Measurements from ENCODE around the gene KCNJ10.

Gene KCNJ10

DNA sequence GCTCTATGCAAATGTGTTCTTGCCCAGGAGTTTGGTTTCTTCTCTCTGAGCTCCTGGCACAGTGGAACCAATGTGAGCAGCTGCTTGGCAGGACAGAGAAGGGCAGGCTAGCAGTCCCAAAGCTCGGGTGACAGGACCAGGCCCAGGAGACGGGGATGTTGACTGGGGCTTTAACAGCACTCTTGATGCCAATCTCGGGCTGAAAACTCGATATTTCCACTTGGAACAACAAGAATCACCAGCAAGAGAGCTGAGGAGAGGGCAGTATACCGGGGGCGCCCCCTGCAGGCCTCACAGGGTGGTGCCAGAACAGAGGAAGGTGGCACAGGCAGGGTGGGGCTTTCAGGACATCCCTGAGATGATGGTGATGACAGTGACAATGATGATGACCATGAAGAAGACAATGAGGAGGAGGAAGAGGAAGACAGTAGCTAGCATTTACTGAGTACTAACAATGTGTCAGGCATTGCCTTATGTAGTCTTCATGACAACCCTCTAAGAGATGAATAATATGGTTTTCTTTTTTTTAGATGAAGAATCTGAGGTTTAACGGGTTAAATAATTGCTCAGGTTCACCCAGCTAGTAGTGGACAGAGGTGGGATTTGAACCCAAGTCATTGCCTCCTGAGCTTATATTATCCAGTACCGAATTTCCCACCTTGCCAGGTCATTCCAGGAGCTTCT, 8.7 kb upstream of the KCNJ10 start:
- Histone ChIP-seq H3K4me3 (ENCODE audit: low read depth, low read length) (no peak overlapping the region), H3K4me1 (ENCODE audit: control insufficient read depth, insufficient read depth, low read length) (no peaks in the 10 kb centered on the region), H3K27me3 (ENCODE audit: control insufficient read depth, insufficient read depth, low read length) (peaks cover 48% of the 10 kb centered on the region)

GRCh38 chr1:160077486-160077885, 7.5 kb upstream of the KCNJ10 start:
- no peak overlapping the region for H3K9ac ChIP-seq (ENCODE audit: low read depth, low read length)
- no peaks in the 10 kb centered on the region for H3K36me3 ChIP-seq (ENCODE audit: control insufficient read depth, insufficient read depth, low read length)
- H3K9me3 ChIP-seq (ENCODE audit: control insufficient read depth, insufficient read depth, low read length): no peaks in the 10 kb centered on the region
- H3K4me3 ChIP-seq (ENCODE audit: low read depth, low read length): no peak overlapping the region
- H3K27me3 ChIP-seq (ENCODE audit: control insufficient read depth, insufficient read depth, low read length): peaks cover 43% of the 10 kb centered on the region
- no peaks in the 10 kb centered on the region for H3K4me1 ChIP-seq (ENCODE audit: control insufficient read depth, insufficient read depth, low read length)

More for the DNA sequence above, 8.7 kb upstream of the KCNJ10 start:
- Histone ChIP-seq H3K36me3 (ENCODE audit: control insufficient read depth, insufficient read depth, low read length) (no peaks in the 10 kb centered on the region), H3K9ac (ENCODE audit: low read depth, low read length) (no peak overlapping the region), H3K9me3 (ENCODE audit: control insufficient read depth, insufficient read depth, low read length) (no peaks in the 10 kb centered on the region)

DNA sequence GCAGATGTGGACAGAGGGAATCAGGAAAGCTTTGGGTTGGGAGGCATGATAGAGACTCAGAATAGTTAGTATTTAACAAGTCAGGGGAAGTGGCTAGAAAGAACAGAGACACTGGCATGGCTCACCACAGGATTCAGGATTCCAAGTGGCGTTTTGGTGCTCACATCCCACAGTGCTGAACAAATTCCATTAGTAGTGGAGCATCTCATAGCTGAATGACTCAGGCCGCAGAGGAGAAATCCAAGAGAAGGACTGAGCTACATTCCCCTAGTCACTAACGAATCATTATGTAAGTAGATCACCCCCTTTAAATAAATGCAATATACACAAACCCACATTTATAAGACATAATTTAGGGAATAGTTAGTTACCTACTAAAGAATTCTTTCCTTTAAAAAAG, 6.3 kb upstream of the KCNJ10 start:
- Histone ChIP-seq H3K4me1 (ENCODE audit: control insufficient read depth, insufficient read depth, low read length) (no peaks in the 10 kb centered on the region), H3K27me3 (ENCODE audit: control insufficient read depth, insufficient read depth, low read length) (peaks cover 42% of the 10 kb centered on the region), H3K9me3 (ENCODE audit: control insufficient read depth, insufficient read depth, low read length) (no peaks in the 10 kb centered on the region), H3K9ac (ENCODE audit: low read depth, low read length) (no peak overlapping the region), H3K36me3 (ENCODE audit: control insufficient read depth, insufficient read depth, low read length) (no peaks in the 10 kb centered on the region), H3K4me3 (ENCODE audit: low read depth, low read length) (no peak overlapping the region)

- Histone ChIP-seq H3K27me3 (ENCODE audit: control insufficient read depth, insufficient read depth, low read length) (peaks cover 42% of the 10 kb centered on the region), H3K4me3 (ENCODE audit: low read depth, low read length) (no peak overlapping the region), H3K9ac (ENCODE audit: low read depth, low read length) (no peak overlapping the region)
Measured at GRCh38 chr1:160075836-160076235, 5.9 kb upstream of the KCNJ10 start.

DNA sequence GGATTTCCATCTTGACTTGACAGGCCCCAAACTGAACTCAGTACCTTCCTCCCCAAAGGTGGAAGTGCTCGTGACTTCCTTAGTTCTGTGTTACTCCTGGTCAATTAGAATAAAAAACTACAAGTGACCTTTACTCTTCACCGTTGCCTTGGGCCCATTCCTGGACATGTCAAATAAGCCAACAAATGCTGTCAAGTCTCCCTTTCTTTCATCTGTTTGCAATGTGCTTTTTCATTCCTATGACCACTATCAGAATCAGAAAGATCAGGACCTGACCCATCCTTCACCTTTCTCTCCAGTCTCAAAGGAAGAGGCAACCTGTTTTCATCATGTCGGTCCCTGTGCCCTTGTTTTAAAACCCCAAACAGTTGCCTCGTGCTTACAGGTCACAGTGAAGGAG, 4.9 kb upstream of the KCNJ10 start:
- H3K9ac ChIP-seq (ENCODE audit: low read depth, low read length): no peak overlapping the region
- H3K27me3 ChIP-seq (ENCODE audit: control insufficient read depth, insufficient read depth, low read length): peaks cover 33% of the 10 kb centered on the region
- H3K9me3 ChIP-seq (ENCODE audit: control insufficient read depth, insufficient read depth, low read length): no peaks in the 10 kb centered on the region
- no peaks in the 10 kb centered on the region for H3K4me1 ChIP-seq (ENCODE audit: control insufficient read depth, insufficient read depth, low read length)
- H3K4me3 ChIP-seq (ENCODE audit: low read depth, low read length): no peak overlapping the region
- no peaks in the 10 kb centered on the region for H3K36me3 ChIP-seq (ENCODE audit: control insufficient read depth, insufficient read depth, low read length)

More at GRCh38 chr1:160075836-160076235, 5.9 kb upstream of the KCNJ10 start:
- Histone ChIP-seq H3K4me1 (ENCODE audit: control insufficient read depth, insufficient read depth, low read length) (no peaks in the 10 kb centered on the region), H3K36me3 (ENCODE audit: control insufficient read depth, insufficient read depth, low read length) (no peaks in the 10 kb centered on the region), H3K9me3 (ENCODE audit: control insufficient read depth, insufficient read depth, low read length) (no peaks in the 10 kb centered on the region)

- no peak overlapping the region for H3K9ac ChIP-seq (ENCODE audit: low read depth, low read length)
- no peaks in the 10 kb centered on the region for H3K9me3 ChIP-seq (ENCODE audit: control insufficient read depth, insufficient read depth, low read length)
- no peaks in the 10 kb centered on the region for H3K36me3 ChIP-seq (ENCODE audit: control insufficient read depth, insufficient read depth, low read length)
- H3K4me3 ChIP-seq (ENCODE audit: low read depth, low read length): no peak overlapping the region
- H3K4me1 ChIP-seq (ENCODE audit: control insufficient read depth, insufficient read depth, low read length): no peaks in the 10 kb centered on the region
- peaks cover 52% of the 10 kb centered on the region for H3K27me3 ChIP-seq (ENCODE audit: control insufficient read depth, insufficient read depth, low read length)
Measured at GRCh38 chr1:160071289-160071688, 1.3 kb upstream of the KCNJ10 start.

DNA sequence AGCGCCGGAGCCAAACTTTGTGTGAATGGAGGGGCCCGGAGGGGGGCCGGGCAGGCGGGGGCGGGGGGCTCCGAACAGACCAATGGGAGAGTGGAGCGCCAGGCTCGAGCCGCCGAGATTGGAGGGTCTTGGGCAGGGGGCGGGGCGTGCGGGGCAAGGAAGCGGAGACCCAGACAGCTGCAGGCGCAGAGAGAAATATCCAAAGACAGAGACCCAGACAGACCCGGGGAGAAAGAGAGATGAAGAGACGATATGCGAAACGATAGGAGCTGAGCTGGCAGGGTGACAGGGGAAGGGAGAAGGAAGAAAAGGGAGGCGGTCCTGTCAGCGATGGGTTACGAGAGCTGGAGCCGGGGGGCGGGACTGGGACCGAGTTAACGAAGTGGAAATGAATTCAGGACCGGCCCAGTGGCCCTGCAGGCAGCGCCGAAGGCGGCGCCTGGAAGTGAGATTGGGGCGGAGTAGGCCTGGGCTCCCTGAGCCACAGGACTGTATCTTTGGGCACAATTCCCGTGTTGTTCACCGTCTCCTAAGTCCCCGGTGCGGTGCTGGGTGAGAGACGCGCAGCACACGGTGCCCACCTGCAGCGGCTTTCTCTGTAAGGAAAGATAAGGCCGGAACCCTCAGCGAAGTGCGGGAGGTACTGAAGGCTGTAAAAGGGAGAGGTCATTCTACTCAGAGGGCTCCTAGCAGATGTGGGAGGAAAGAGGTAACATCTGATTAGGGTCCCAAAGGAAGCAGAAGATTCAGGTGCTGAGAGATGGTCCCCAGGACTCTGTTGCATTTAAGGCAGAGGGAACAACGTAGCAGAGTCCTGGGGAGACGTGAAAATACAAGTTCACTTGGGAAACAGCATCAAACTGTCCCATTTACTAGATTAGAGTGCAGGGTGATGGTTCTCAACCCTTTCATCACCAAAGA, 543 bp upstream of the KCNJ10 start:
- H3K27me3 ChIP-seq (ENCODE audit: control insufficient read depth, insufficient read depth, low read length): peaks cover 52% of the 10 kb centered on the region
- no peak overlapping the region for H3K9ac ChIP-seq (ENCODE audit: low read depth, low read length)
- peak overlapping the region; percentile 50 for H3K4me3 ChIP-seq (ENCODE audit: low read depth, low read length)
- no peaks in the 10 kb centered on the region for H3K4me1 ChIP-seq (ENCODE audit: control insufficient read depth, insufficient read depth, low read length)
- H3K9me3 ChIP-seq (ENCODE audit: control insufficient read depth, insufficient read depth, low read length): no peaks in the 10 kb centered on the region
- H3K36me3 ChIP-seq (ENCODE audit: control insufficient read depth, insufficient read depth, low read length): no peaks in the 10 kb centered on the region

- Histone ChIP-seq H3K27me3 (ENCODE audit: control insufficient read depth, insufficient read depth, low read length) (peaks cover 42% of the 10 kb centered on the region), H3K9ac (ENCODE audit: low read depth, low read length) (no peak overlapping the region), H3K36me3 (ENCODE audit: control insufficient read depth, insufficient read depth, low read length) (no peaks in the 10 kb centered on the region), H3K4me3 (ENCODE audit: low read depth, low read length) (no peak overlapping the region), H3K4me1 (ENCODE audit: control insufficient read depth, insufficient read depth, low read length) (no peaks in the 10 kb centered on the region), H3K9me3 (ENCODE audit: control insufficient read depth, insufficient read depth, low read length) (no peaks in the 10 kb centered on the region)
Measured at GRCh38 chr1:160068225-160068624, 1.7 kb downstream of the KCNJ10 start.

- H3K9me3 ChIP-seq (ENCODE audit: control insufficient read depth, insufficient read depth, low read length): no peaks in the 10 kb centered on the region
- H3K4me1 ChIP-seq (ENCODE audit: control insufficient read depth, insufficient read depth, low read length): peaks cover 7% of the 10 kb centered on the region
- H3K27me3 ChIP-seq (ENCODE audit: control insufficient read depth, insufficient read depth, low read length): peaks cover 36% of the 10 kb centered on the region
- no peak overlapping the region for H3K4me3 ChIP-seq (ENCODE audit: low read depth, low read length)
- H3K36me3 ChIP-seq (ENCODE audit: control insufficient read depth, insufficient read depth, low read length): no peaks in the 10 kb centered on the region
- H3K9ac ChIP-seq (ENCODE audit: low read depth, low read length): no peak overlapping the region
Measured at GRCh38 chr1:160066829-160067745, 2.9 kb downstream of the KCNJ10 start.

DNA sequence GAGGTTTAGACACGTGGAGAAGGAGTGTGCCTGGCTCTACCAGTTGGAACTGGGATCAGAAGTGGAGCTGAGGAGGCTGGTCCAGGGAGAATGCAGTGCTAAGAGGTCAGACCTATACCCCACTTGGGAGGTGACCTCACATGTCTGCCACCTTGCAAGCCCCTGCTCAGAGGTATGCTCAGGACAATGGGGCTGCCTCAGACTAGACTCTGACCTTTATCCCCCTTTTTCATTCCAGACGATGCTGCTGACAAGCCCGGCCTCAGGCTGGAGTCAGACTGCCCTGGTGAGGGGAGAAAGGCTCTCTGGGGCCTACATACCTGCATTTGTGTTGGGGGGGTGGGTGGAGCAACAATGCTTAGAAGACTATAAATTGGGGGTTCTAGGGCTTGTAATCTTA, 5.2 kb downstream of the KCNJ10 start:
- peaks cover 22% of the 10 kb centered on the region for H3K27me3 ChIP-seq (ENCODE audit: control insufficient read depth, insufficient read depth, low read length)
- H3K4me3 ChIP-seq (ENCODE audit: low read depth, low read length): no peak overlapping the region
- H3K9ac ChIP-seq (ENCODE audit: low read depth, low read length): no peak overlapping the region
- peaks cover 10% of the 10 kb centered on the region for H3K4me1 ChIP-seq (ENCODE audit: control insufficient read depth, insufficient read depth, low read length)
- H3K9me3 ChIP-seq (ENCODE audit: control insufficient read depth, insufficient read depth, low read length): no peaks in the 10 kb centered on the region
- H3K36me3 ChIP-seq (ENCODE audit: control insufficient read depth, insufficient read depth, low read length): no peaks in the 10 kb centered on the region

DNA sequence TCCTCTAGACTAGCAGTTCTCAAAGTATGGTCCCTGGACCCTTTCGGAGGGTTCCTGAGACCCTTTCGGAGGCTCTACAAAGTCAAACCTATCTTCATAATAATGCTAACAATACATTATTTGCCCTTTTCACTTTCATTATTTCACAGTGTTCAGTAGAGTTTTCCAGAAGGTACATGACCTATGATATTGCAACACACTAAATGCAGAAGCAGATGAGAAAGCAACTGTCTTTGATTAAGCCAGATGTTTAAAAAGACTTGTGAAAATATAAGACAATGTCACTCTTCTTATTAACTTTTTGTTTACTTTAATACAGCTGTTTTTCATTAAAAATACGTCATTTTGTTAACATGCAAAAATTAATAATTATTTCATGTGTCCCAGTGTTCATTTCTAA, 5.8 kb downstream of the KCNJ10 start:
- Histone ChIP-seq H3K27me3 (ENCODE audit: control insufficient read depth, insufficient read depth, low read length) (peaks cover 16% of the 10 kb centered on the region), H3K4me3 (ENCODE audit: low read depth, low read length) (no peak overlapping the region)

More for the DNA sequence above, 5.8 kb downstream of the KCNJ10 start:
- Histone ChIP-seq H3K9me3 (ENCODE audit: control insufficient read depth, insufficient read depth, low read length) (no peaks in the 10 kb centered on the region), H3K9ac (ENCODE audit: low read depth, low read length) (no peak overlapping the region), H3K36me3 (ENCODE audit: control insufficient read depth, insufficient read depth, low read length) (no peaks in the 10 kb centered on the region), H3K4me1 (ENCODE audit: control insufficient read depth, insufficient read depth, low read length) (peaks cover 10% of the 10 kb centered on the region)
